HUES6 (cell line): ENCODE measurements around the gene TYW1.
"Not testable (repeated sequence)": the region's sequence is repeated elsewhere in the genome, so short reads cannot be mapped to it uniquely, and the experiment has no call there.

Experiments
- H3K27ac ChIP-seq: 2 replicates; pipeline ENCODE4 v1.7.0; 2013; ENCODE audit warnings: low read depth, mild to moderate bottlenecking, low read length, inconsistent platforms
- H3K27me3 ChIP-seq: 2 replicates; pipeline ENCODE4 v1.6.1; 2013; ENCODE audit warnings: low read length; ENCODE audit not compliant: control insufficient read depth, insufficient read depth
- H3K36me3 ChIP-seq: 2 replicates; pipeline ENCODE4 v1.6.1; 2013; ENCODE audit warnings: low read length; ENCODE audit not compliant: control insufficient read depth, insufficient read depth
- H3K4me1 ChIP-seq: 2 replicates; pipeline ENCODE4 v1.6.1; 2013; ENCODE audit warnings: low read length; ENCODE audit not compliant: control insufficient read depth, insufficient read depth
- H3K4me3 ChIP-seq: 2 replicates; pipeline ENCODE4 v1.5.1; 2013; ENCODE audit warnings: low read depth, low read length
- H3K9ac ChIP-seq: one replicate; pipeline ENCODE4 v1.6.1; 2013; ENCODE audit warnings: mild to moderate bottlenecking, low read length
- H3K9me3 ChIP-seq: 2 replicates; pipeline ENCODE4 v1.6.1; 2013; ENCODE audit warnings: low read depth, low read length; ENCODE audit not compliant: control insufficient read depth, insufficient read depth

TYW1 gene

DNA sequence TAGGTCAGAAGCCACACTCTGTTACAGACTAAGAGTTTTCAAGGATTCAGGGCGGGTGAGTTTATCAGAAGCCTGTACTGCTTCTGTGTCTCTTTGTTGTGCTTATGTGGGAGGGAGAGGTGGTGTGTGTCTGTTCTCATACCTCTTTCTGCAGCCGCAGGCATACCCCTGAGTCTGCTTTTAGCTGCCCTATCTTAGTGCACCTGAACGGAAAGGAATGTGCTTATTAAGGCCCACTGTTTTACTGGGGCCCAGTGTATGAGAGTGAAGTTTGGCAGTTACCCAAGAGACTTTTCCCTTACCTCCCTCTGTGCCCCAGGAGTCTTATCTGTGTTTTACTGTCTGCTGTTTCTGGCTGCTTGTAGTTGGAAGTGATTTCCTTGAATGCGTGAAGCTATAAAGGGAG is 104.3 kb downstream of the TYW1 start:
- Histone ChIP-seq H3K27ac (no peak overlapping the region), H3K36me3 (no peaks in the 10 kb centered on the region), H3K27me3 (no peaks in the 10 kb centered on the region), H3K9me3 (no peaks in the 10 kb centered on the region), H3K9ac (no peak overlapping the region), H3K4me3 (no peak overlapping the region), H3K4me1 (peaks cover 5% of the 10 kb centered on the region; the same call in 1 of the 2 replicates)

DNA sequence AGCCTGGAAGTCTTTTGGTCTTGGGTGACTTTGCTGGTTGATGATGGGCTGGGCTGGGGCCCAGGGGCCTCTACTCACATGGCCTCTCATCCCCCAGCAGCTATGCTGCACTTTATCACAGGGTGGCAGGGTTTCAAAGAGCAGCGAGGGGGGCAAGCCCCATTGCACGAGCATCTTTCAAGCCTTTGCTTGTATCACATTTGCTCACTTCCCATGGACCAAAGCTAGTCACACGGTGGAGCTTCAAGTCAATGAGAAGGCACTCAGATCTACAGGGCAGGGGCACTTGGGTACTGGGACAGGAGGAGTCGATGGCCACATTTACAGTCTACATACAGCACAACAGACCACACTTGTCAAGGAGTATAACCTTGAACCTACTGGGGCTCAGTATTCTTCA is 108.3 kb downstream of the TYW1 start:
- H3K4me3 ChIP-seq, H3K9ac ChIP-seq, H3K9me3 ChIP-seq, H3K4me1 ChIP-seq, H3K27ac ChIP-seq, H3K36me3 ChIP-seq, H3K27me3 ChIP-seq: not testable (repeated sequence)

DNA sequence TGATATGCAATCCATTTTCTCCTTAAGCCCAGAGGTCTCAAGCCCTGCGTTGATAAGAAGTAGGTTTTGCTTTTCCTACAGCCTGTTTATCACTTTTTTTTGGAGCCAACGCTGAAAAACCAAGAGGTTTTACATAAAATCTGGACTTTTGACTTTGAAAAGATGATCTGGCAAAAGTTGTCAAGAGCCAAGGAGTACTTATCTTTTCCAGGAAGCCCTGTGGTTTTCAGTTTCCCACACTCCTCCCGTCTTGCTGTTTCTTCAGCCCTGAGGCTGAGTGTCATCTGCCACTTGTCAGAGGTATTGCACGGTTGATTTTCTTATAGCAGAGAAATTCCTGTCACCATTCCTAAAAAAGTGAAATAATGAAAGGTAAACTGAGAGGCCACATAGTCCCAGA is 108.7 kb downstream of the TYW1 start:
- H3K9ac ChIP-seq: no peak overlapping the region
- H3K27ac ChIP-seq: no peak overlapping the region

DNA sequence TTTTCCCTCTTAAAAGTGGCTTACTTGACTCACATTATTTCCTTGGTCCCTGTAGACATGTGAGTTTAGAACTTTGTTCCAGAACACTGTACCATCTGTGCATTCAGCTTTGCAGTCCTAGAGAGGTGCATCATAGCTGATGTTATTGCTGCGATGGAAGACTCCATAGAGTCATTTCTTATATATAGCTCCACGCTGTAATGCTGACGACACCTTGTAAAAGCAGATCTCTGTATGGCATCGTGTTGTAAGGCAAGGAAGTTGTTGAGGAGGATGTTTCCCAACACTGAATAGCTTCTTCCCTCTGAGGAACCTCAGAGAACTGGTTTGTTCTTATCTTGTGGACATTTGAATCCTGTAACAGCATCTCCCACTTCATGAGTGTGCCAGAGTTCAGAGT is 109.6 kb downstream of the TYW1 start:
- not testable (repeated sequence) for H3K27ac ChIP-seq, H3K36me3 ChIP-seq, H3K9me3 ChIP-seq, H3K4me1 ChIP-seq, H3K27me3 ChIP-seq, H3K4me3 ChIP-seq, H3K9ac ChIP-seq

More for the DNA sequence above, 108.7 kb downstream of the TYW1 start:
- H3K9me3 ChIP-seq: no peaks in the 10 kb centered on the region
- H3K4me3 ChIP-seq: no peak overlapping the region
- H3K4me1 ChIP-seq: peaks cover 5% of the 10 kb centered on the region; the same call in 1 of the 2 replicates
- H3K36me3 ChIP-seq: no peaks in the 10 kb centered on the region
- no peaks in the 10 kb centered on the region for H3K27me3 ChIP-seq

DNA sequence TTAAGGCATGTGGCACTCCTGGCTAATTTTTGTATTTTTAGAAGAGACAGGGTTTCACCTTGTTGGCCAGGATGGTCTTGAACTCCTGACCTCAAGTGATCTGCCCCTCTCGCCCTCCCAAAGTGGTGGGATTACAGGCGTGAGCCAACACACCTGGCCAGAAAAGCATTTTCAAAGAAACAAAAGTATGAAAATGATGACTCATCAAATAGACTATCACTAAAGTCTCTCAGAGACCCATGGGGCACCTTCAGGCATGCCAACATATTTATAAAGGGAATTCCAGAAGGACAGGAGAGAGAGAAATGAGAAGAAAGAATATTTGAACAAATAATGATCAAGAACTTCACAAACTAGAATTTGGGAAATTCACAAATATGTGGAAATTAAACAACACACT is 114.7 kb downstream of the TYW1 start:
- not testable (repeated sequence) for H3K4me3 ChIP-seq, H3K9ac ChIP-seq, H3K4me1 ChIP-seq, H3K27me3 ChIP-seq, H3K36me3 ChIP-seq, H3K9me3 ChIP-seq, H3K27ac ChIP-seq

DNA sequence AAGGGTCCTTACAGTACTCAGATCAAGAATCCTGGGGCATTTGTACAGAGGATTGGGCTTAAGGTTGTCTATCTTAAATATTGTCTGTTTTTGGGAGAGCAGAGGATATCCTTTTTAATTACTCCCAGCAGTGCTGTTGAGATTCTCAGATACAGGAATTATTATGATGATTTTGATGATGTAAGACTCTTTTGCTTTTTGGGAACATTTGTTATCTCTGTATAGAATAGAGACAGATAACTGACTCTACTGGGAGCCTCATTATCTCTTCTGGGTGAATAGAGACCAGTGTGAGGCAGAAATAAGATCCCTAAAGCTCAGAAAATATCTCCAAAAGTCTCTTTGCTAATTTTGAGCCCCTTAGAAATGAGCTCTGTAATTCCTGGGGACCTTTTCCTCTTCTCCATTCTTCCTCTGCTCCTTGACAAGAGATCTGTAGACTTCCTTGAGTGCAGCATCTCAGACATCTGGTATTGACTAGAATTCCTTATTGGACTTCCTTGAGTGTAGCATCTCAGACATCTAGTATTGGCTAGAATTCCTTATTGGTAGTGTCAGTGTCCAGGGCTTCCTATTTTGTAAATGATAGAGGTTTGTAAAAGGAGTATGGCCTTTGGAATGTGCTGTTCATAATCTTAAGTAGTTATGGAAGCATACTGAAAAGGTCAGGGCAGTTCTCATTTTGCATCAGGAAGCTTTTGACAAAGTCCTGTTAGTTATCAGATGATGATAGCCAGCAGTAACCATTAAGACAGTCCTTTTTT is 118.0 kb downstream of the TYW1 start:
- H3K9ac ChIP-seq, H3K27me3 ChIP-seq, H3K36me3 ChIP-seq, H3K9me3 ChIP-seq, H3K4me1 ChIP-seq, H3K27ac ChIP-seq, H3K4me3 ChIP-seq: not testable (repeated sequence)

DNA sequence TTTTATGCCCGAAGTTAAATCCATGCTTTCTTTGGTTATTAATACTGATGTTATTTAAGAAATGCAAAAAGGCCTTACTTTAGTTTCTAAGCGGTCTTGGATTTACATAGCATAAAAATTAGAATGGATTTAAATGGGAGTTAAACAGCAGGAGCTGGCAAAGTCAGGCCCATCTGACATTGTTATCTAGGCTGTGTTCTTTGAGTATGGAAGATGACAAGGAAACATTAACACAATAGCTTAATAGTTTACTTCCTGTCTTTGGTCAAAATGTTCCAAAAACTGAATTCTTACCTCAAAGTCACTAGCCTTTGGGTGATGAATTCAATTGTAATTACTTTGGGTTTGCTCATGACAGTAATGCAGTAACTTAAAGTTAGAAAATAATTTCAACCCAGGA is 123.9 kb downstream of the TYW1 start:
- H3K27me3 ChIP-seq, H3K36me3 ChIP-seq, H3K4me3 ChIP-seq, H3K9ac ChIP-seq, H3K9me3 ChIP-seq, H3K4me1 ChIP-seq: not testable (repeated sequence)
- H3K27ac ChIP-seq: peak overlapping the region; percentile 41; the same call in 1 of the 2 replicates

DNA sequence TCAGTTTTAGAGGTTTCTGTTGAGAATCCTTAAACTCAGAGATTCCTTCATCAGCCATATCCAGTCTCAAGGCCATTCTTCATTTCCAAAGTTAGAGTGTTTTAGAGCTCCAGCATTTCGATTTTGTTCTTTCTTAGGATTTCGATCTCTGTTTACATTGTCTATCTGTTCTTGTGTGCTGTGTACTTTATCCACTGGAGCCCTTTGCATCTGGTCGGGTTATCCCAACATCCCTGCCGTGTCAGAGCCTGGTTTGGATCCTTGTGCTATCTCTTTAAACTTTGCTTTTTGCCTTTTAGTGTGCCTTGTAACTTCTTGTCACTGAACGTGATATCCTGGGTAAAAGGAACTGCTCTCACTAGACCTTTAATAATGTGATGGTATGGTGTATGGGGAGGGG is 131.6 kb downstream of the TYW1 start:
- not testable (repeated sequence) for H3K4me3 ChIP-seq, H3K36me3 ChIP-seq, H3K9ac ChIP-seq, H3K4me1 ChIP-seq, H3K9me3 ChIP-seq, H3K27me3 ChIP-seq, H3K27ac ChIP-seq

DNA sequence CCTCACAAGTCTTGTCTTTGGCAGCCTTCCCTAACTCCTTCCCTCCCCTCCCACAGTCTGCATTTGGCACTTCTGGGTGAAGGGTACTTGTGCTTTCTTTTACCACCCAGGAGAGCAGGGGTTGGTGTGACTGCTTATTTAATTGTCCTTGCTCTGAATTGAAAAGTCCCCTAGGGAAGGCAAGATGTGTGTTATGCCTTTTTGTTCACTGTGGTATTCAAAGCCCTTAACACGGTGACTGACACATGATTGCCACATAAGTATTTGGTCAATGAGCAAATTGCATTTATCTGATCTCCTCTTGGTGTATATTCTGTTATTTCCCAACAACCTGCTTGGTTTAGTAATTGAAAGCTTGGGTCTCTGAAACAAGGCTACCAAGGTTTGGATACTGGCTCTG is 134.1 kb downstream of the TYW1 start:
- not testable (repeated sequence) for H3K27me3 ChIP-seq, H3K4me1 ChIP-seq, H3K9me3 ChIP-seq, H3K36me3 ChIP-seq, H3K4me3 ChIP-seq, H3K9ac ChIP-seq, H3K27ac ChIP-seq

DNA sequence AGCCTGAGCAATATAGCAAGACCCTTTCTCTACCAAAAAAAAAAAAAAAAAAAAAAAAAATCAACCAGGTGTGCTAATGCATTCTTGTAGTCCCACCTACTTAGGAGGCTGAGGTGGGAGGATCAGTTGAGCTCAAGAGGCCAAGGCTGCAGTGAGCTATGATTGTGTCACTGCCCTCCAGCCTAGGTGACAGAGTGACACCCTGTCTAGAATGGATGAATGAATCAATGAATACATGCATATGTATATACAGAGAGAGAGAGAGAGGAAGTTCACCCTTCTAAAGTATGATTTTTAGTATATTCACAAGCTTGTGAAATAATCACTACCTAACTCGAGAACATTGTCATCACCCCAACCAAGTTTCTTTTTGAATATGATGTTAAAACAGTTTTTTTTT is 138.3 kb downstream of the TYW1 start:
- not testable (repeated sequence) for H3K4me1 ChIP-seq, H3K4me3 ChIP-seq, H3K9ac ChIP-seq, H3K36me3 ChIP-seq, H3K27me3 ChIP-seq, H3K9me3 ChIP-seq, H3K27ac ChIP-seq

DNA sequence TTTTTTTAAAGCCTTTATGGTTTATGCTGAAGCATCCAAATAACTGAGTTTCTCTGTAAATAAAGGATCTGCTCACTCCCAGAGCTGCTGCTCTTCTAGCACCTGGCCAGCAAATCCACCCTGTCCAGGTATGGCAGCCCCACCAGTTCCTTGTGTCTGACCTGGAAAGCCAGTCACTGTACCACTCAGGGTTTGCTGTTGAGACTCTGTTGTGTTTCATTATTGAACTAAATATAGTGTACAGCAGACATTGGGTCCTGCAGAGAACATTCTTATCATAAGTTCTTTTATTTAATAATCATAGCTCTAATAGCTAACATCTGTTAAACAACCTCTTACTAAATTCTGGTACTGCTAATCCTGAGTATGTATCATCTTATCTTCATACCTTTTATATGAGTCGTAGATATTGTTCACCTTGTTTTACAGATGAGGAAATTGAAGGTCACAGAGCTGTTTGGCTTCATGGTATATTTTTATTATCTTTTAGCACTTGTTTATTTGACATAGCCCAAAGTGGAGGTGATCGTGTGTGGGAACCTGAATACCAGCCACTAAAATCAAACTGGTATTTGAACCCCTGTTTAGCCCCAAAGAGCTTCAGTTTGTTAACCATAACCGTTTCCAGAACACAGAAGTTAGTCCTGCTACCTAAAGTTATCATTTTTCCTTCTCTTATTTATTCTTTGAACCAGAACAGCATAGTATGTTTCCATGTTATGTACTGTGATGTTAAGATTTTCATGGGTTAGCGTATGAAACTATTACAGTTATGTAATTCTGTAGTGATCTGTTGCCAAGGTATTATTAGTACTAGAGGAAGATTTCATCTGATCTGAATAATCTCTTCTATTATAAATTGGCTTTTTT is 139.2 kb downstream of the TYW1 start:
- H3K4me3 ChIP-seq, H3K4me1 ChIP-seq, H3K27me3 ChIP-seq, H3K9me3 ChIP-seq, H3K36me3 ChIP-seq, H3K9ac ChIP-seq, H3K27ac ChIP-seq: not testable (repeated sequence)
